ENCODE data around the gene FOXA2. TPM values are rescaled to one million over a fixed set of nuclear protein-coding genes. Genes with fewer than 3 reads are reported as not detected.

FOXA2 gene
- total RNA-seq, 1 experiment from 2014 or later: 19.3 TPM

DNA sequence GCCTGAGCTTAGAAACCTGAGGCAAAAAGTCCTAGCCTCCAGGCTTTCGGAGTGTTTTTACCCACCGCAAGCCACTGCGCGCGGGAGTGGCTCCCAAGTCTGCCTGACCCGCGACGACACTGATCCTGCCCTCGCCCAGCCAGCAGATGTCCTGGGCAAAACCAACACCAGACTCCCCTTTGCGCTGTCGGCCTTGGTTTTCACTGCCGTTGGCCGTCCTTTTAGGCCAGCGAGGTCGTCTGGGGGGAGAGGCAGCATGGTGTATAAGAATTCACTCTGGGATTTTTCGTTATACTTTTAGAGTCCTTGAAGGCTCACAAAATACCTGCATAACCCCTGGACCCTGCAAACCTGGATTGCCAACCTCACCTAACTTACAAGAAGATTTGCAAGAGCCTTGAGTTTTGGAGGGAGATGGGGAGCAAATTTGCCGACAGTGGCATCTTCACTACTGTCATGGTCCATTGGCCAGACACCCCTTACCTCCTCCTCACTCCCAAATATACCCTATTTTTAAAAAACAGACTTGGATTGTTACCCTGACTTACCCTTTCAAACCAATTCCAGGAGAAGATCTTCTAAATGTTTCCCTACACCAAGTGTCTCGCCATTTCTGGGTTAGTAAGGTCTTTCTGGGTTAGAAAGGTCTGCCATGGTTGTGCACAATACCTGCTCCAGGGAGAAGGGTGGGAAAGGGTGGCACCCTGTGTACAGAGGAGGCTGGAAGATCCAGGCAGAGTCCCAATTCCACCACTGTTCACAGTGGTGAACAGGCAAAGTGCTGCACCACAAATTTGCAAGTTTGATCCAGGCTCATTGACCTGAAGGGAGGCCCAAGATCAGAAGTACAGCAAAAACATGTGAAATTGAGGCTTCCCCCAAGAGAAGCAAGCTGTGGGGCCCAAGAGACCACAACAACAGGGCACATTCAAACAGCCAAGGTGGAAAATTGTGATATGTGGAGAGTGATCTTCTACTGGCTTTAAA is 4.4 kb downstream of the FOXA2 start:
- DNase-seq: peak; percentile 57
- H3K27me3 ChIP-seq (ENCODE audit: control insufficient read depth, insufficient read depth, low read length): peaks cover 94% of the 10 kb centered on the region
- no peak overlapping the region; the same call in 1 of the 2 replicates for H3K4me3 ChIP-seq (ENCODE audit: insufficient read depth, low read depth, low read length)

GRCh38 chr20:22579119-22579427 is 5.3 kb downstream of the FOXA2 start:
- DNase-seq: peak; percentile 88
- H3K27me3 ChIP-seq (ENCODE audit: control insufficient read depth, insufficient read depth, low read length): peaks cover 97% of the 10 kb centered on the region
- no peaks in the 10 kb centered on the region for H3K36me3 ChIP-seq (replicated peaks; ENCODE audit: control insufficient read depth, insufficient read depth, low read length)
- H3K4me3 ChIP-seq (ENCODE audit: insufficient read depth, low read depth, low read length): peak overlapping the region; percentile 21; the same call in 1 of the 2 replicates

More for the DNA sequence above, 4.4 kb downstream of the FOXA2 start:
- H3K36me3 ChIP-seq (replicated peaks; ENCODE audit: control insufficient read depth, insufficient read depth, low read length): no peaks in the 10 kb centered on the region

GRCh38 chr20:22578221-22579118 is 5.9 kb downstream of the FOXA2 start:
- peak; percentile 69 for DNase-seq
- Histone ChIP-seq H3K27me3 (ENCODE audit: control insufficient read depth, insufficient read depth, low read length) (peaks cover 97% of the 10 kb centered on the region), H3K4me3 (ENCODE audit: insufficient read depth, low read depth, low read length) (peak overlapping the region; percentile 34; the same call in 1 of the 2 replicates), H3K36me3 (replicated peaks; ENCODE audit: control insufficient read depth, insufficient read depth, low read length) (no peaks in the 10 kb centered on the region)

GRCh38 chr20:22577515-22578220 is 6.7 kb downstream of the FOXA2 start:
- no peaks in the 10 kb centered on the region for H3K36me3 ChIP-seq (replicated peaks; ENCODE audit: control insufficient read depth, insufficient read depth, low read length)
- H3K4me3 ChIP-seq (ENCODE audit: insufficient read depth, low read depth, low read length): peak overlapping the region; percentile 34
- peaks cover 97% of the 10 kb centered on the region for H3K27me3 ChIP-seq (ENCODE audit: control insufficient read depth, insufficient read depth, low read length)
- peak; percentile 74 for DNase-seq

- H3K27me3 ChIP-seq (ENCODE audit: control insufficient read depth, insufficient read depth, low read length): peaks cover 97% of the 10 kb centered on the region
- DNase-seq: no peak
These were observed 7.4 kb downstream of the FOXA2 start for GRCh38 chr20:22576733-22577514.

GRCh38 chr20:22576273-22576672 is 8.1 kb downstream of the FOXA2 start:
- Histone ChIP-seq H3K4me3 (ENCODE audit: insufficient read depth, low read depth, low read length) (peak overlapping the region; percentile 34; the same call in 1 of the 2 replicates), H3K36me3 (replicated peaks; ENCODE audit: control insufficient read depth, insufficient read depth, low read length) (no peaks in the 10 kb centered on the region), H3K27me3 (ENCODE audit: control insufficient read depth, insufficient read depth, low read length) (peaks cover 97% of the 10 kb centered on the region)
- no peak for DNase-seq

More at GRCh38 chr20:22576733-22577514, 7.4 kb downstream of the FOXA2 start:
- no peaks in the 10 kb centered on the region for H3K36me3 ChIP-seq (replicated peaks; ENCODE audit: control insufficient read depth, insufficient read depth, low read length)
- H3K4me3 ChIP-seq (ENCODE audit: insufficient read depth, low read depth, low read length): peak overlapping the region; percentile 34; the same call in 1 of the 2 replicates

DNA sequence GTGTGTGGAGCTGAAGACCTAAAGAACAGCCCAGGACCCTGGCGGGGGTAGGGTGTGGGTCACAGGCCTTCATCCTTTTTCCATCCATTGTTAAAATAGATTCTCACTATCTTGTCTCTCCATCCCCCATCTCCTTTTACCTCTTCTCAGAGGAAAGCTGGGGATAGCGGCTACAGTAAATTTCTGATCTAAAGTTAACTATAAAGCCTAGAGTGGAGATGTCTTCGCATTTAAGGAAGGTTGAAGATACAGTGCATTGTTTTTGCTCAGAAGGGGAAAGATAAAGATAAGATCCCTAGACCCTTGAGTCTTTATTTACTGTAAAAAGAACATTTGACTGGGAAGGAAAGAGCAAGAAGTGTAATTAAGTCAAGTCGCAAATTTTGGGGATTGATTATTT is 8.6 kb downstream of the FOXA2 start:
- Histone ChIP-seq H3K4me3 (ENCODE audit: insufficient read depth, low read depth, low read length) (peak overlapping the region; percentile 34; the same call in 1 of the 2 replicates), H3K27me3 (ENCODE audit: control insufficient read depth, insufficient read depth, low read length) (peaks cover 97% of the 10 kb centered on the region), H3K36me3 (replicated peaks; ENCODE audit: control insufficient read depth, insufficient read depth, low read length) (no peaks in the 10 kb centered on the region)
- DNase-seq: no peak

DNA sequence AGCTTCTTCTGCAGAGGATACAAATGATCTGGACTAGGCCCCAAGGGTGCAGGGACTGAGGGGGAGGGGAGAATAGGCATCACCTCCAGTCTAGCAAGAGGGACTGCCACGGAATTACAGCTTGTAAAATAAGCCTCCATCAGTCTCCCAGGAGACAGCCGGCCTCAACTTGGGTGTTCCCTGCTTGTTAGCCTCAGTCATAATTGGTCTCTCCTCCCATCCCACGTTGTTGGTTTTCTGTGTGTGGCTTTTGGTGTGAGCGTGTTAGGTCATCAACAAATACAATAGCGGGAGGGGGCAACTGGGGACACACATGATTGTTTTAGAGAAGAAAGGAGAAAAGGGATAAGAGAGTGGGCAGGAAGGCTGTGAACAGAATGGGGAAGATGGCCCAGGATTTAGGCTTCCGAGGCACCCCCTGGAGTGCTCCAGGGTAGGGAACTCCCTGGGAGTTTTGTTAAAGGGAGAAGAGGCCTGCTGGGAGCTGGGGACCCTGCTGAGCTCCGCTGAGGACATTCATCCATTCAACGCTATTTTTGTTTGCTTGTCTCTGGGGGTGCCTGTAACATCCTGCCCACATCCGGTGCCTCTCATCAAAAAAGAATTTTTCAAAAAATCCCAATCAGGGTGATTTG is 9.2 kb downstream of the FOXA2 start:
- no peak for DNase-seq
- Histone ChIP-seq H3K4me3 (ENCODE audit: insufficient read depth, low read depth, low read length) (no peak overlapping the region; the same call in 1 of the 2 replicates), H3K36me3 (replicated peaks; ENCODE audit: control insufficient read depth, insufficient read depth, low read length) (no peaks in the 10 kb centered on the region), H3K27me3 (ENCODE audit: control insufficient read depth, insufficient read depth, low read length) (peaks cover 97% of the 10 kb centered on the region)

GRCh38 chr20:22574545-22575086 is 9.8 kb downstream of the FOXA2 start:
- Histone ChIP-seq H3K36me3 (replicated peaks; ENCODE audit: control insufficient read depth, insufficient read depth, low read length) (no peaks in the 10 kb centered on the region), H3K27me3 (ENCODE audit: control insufficient read depth, insufficient read depth, low read length) (peaks cover 97% of the 10 kb centered on the region), H3K4me3 (ENCODE audit: insufficient read depth, low read depth, low read length) (no peak overlapping the region)
- no peak for DNase-seq

- Histone ChIP-seq H3K27me3 (ENCODE audit: control insufficient read depth, insufficient read depth, low read length) (peaks cover 100% of the 10 kb centered on the region), H3K36me3 (replicated peaks; ENCODE audit: control insufficient read depth, insufficient read depth, low read length) (no peaks in the 10 kb centered on the region), H3K4me3 (ENCODE audit: insufficient read depth, low read depth, low read length) (no peak overlapping the region)
- DNase-seq: no peak
These were observed 11.9 kb downstream of the FOXA2 start for GRCh38 chr20:22572491-22572890.

DNA sequence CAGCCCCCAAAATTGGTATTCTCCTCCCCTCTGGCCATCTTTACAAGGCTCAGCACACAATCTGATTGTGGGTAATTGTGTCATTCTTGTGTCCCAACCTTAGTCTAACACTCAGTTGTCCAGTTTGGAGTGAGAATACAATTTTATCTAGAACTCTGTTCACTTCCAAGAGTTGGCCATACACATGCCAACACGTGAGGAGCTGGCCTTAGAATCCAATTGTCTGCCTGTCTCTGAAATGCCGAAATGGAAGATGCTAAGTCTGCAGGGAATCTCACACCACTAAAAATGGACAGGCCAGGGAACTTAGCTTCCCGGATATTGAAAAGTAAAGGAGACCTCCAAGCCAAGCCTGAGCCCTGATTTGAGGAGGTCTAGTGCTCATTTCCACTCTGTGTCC is 12.3 kb downstream of the FOXA2 start:
- Histone ChIP-seq H3K27me3 (ENCODE audit: control insufficient read depth, insufficient read depth, low read length) (peaks cover 98% of the 10 kb centered on the region), H3K36me3 (replicated peaks; ENCODE audit: control insufficient read depth, insufficient read depth, low read length) (no peaks in the 10 kb centered on the region), H3K4me3 (ENCODE audit: insufficient read depth, low read depth, low read length) (no peak overlapping the region)
- DNase-seq: no peak

DNA sequence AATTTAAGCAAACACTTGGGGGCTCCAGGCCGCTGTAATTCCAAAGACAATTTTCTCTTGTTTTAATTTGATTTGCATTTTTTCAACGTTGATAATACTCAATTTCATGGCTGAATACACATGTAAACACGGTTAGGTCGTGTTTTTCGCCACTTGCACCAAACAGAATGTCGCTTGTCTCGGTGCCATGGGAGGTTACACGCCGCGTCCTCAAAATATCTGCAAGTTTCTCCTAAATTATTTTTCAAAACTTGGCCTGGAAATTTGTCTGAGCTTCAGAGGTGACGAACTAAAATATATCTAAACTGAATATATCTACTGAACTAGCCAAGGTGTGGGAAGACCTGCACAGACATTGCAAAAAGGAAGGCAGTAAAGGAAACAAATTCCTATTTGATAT is 15.0 kb downstream of the FOXA2 start:
- H3K36me3 ChIP-seq (replicated peaks; ENCODE audit: control insufficient read depth, insufficient read depth, low read length): no peaks in the 10 kb centered on the region
- no peak for DNase-seq
- peaks cover 98% of the 10 kb centered on the region for H3K27me3 ChIP-seq (ENCODE audit: control insufficient read depth, insufficient read depth, low read length)
- H3K4me3 ChIP-seq (ENCODE audit: insufficient read depth, low read depth, low read length): no peak overlapping the region; the same call in 1 of the 2 replicates

DNA sequence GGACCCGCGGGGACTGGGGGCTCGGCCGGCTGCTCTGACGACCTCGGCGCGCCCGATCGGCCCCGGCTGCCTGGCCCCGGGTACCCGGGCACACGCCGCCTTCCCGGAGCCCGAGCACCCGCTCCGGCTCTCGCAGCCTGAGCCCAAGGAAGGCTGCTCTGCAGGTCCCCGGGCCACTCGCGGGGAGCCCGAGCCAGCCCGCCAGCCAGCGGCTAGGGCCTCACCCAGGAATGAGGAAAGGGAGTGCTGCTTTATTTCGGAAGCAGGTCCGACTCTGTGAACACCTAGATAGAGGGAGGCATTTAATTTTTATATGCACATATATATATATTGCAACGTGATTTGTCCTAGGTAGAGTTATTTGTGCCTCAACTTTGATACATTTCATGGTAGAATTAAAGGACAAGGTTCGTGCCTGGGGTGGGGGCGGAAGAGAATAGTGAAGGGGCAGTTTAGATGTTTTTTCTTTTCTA is 15.5 kb downstream of the FOXA2 start:
- no peaks in the 10 kb centered on the region for H3K36me3 ChIP-seq (replicated peaks; ENCODE audit: control insufficient read depth, insufficient read depth, low read length)
- H3K4me3 ChIP-seq (ENCODE audit: insufficient read depth, low read depth, low read length): peak overlapping the region; percentile 36; the same call in 1 of the 2 replicates
- DNase-seq: peak; percentile 77
- H3K27me3 ChIP-seq (ENCODE audit: control insufficient read depth, insufficient read depth, low read length): peaks cover 98% of the 10 kb centered on the region
